DMS79 treated with DMSO at 0.1 percent for 48 hours (cell line): ENCODE data around the gene CCDC51.
"Not testable (repeated sequence)": the region's sequence is repeated elsewhere in the genome, so short reads cannot be mapped to it uniquely, and the experiment has no call there.

ENCODE experiments used
- DNase-seq: peaks from one replicate; lab custom pipeline; 2025; lab: John Stamatoyannopoulos, UW

Gene CCDC51

DNA sequence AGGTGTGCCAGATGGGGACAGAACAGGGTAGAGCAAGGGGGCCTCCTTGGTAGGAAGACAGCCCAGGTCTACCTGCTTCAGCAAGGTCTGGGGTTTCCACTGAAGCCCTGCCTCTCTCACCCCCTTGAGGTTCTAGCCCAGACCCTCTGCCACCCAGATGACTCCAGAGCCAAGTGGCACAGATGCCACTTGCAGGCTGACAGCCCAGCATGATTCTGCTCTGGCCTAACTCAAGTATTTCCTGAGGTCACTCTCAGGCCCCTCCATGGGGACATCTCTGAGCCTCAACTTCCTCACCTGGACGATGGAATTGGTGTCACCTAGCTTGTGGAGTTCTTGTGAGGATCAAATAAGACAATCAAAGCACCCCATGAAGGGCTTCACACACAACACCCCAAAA is 33.9 kb downstream of the CCDC51 start:
- no peak for DNase-seq

DNA sequence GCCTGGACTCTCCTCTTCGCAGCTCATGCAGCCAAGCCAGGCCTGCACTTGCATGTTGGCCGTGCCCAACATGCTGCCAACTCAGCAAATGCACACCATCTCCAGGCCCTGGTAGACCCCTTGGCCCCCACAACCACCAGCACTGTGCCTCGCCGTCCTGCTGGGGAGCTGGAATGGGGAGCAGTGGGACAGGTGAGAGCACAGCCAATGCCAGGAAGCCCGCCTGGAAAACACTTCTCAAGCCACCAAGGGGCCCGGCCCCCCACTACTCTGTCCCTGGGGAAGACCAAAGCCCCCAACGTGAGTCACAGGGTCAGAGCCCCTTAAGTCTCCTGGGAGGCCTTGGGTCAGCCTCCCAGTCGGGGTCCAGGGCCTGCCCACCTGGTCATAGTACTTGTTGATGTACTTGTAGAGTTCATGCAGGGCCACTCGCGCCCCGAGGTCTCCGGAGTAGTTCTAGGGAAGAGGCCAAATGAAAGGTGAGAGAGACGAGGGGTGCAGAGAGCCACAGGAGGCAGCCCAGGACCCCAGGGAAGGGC is 34.5 kb downstream of the CCDC51 start:
- no peak for DNase-seq

DNA sequence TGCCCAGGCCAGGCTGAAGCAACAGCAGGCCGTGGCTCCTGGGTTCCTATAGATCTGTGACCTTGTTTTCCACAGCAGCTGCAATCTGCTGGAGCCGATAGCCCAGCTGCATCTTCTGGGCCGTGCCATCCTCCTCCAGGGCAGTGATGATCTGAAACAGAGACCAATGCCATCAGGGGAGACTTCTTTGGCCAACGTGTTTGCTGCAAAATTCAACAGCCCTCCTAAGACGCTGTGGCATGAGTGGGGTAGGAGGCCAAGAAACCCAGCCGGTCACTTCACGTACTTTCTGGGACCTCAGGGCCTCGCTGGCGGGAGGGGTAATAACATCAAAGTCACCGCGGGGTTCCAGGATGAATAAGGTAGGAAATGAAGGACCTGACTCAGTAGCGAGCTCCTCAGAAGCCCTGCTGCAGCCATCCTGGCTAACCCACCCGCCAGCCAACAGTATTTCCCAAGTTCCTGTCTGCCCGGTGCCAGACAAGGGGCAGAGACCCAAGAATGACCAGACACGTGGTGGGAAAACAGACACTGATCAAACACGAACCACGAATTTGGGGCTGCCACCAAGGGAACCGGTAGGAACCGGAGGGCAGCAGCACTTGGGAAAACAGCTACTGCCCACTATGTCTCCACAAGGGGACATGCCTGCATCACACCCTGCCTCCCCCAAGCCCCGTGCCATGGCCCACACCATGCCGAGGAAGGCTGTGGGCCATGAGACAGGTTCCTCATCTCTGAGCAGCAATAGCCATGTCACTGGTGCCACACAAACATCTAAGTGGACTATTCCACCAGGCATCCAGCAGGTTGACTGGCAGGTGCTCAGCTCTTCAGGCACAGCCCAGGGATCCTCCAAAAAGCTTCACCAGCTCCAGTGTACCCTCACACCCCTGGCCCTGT is 35.2 kb downstream of the CCDC51 start:
- no peak for DNase-seq

GRCh38 chr3:48403533-48404439 is 36.1 kb downstream of the CCDC51 start:
- DNase-seq, result no peak

DNA sequence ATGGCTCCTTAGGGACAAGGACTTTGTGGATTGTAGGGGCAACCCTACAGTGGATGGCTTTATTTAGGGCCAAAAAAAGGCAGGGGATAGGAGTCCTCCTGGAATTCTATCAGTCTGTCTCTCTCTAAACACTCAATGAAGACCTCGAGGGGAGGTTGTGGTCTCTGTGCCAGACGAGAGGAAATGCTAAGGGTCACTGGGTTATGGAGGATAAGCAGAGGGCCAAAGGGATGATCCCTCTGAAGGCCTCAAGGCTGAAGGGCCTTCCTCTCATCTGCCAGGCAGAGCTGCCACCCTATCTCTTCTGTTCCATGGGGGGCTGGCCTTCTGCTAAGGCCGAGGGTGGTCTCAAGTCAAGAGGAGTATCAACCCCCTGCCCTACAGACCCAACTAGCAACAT is 37.0 kb downstream of the CCDC51 start:
- no peak for DNase-seq

- DNase-seq, result no peak
Observed at GRCh38 chr3:48402281-48402732, 37.6 kb downstream of the CCDC51 start.

GRCh38 chr3:48401434-48401901 is 38.5 kb downstream of the CCDC51 start:
- DNase-seq, result not testable (repeated sequence)

DNA sequence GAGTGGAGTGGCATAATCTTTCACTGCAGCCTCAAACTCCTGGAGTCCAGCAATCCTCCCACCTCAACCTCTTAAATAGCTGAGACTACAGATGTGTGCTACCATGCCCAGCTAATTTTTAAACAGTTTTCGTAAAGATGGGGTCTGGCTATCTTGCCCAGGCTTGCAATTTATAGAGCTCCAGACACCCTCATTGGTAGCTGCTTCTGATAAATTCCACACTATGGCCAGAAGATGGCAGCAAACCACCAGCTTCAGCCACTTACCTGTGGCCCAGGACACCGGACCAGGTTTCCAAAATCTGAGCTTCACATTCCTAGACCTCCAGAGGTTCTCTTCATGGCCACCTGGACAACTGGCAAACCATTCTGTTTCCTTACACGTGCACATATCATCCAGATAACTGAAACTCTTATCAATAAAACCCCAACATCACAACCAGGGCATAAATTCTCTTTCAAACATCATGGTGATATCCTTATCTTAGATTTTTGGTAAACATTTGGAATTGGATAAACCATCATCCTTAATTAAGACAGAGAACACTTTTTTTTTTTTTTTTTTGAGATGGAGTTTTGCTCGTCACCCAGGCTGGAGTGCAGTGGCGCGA is 39.0 kb downstream of the CCDC51 start:
- DNase-seq, result peak; percentile 19

GRCh38 chr3:48399387-48400172 is 40.3 kb downstream of the CCDC51 start:
- no peak for DNase-seq

- no peak for DNase-seq
Observed at GRCh38 chr3:48398701-48399386, 41.1 kb downstream of the CCDC51 start.

DNA sequence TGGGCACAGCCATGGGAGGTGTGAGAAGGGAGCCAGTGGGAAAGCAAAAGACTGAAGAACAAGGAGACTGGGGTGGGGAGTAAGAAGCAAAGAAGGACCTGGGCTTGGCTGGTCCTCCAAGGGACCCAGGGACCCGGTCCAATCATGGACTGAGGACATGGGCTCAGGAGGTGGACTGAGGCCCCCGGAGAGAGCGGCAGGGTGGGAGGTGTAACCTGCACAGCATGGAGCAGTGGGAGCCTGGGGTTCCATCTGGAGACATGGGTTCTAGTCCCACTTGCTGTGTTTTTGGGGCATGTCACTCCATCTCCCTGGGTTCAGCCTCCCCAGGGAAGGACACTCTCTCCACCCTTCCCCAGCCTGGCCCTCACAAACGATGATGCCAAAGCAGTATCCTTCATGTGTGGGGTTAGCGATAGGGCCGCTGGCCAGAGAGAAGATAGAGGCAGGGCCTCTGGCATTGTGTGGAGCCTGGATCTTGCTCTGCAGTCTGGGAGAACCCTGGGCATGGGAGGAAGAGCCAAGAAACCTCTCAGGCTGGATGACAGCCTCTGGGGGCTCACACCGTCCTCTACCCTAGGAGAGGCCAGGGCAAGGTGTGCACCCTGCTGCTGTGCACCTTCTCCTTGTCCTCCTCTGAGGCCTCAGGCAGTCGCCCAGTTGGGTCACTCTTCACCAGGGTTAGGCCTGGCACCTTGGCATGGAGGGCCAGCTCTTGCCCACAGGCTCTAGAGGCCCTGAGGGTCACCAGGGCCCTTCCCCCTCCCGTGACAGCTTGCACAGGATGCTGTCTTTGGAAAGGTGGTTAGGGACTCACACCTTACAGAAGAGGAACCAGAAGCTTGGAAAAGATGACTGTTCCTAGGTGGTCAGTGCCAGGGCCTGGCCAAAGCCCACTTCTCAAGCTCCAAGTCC is 41.9 kb downstream of the CCDC51 start:
- no peak for DNase-seq

GRCh38 chr3:48395714-48396113 is 44.2 kb downstream of the CCDC51 start:
- no peak for DNase-seq

GRCh38 chr3:48394391-48394790 is 45.5 kb downstream of the CCDC51 start:
- DNase-seq, result no peak

DNA sequence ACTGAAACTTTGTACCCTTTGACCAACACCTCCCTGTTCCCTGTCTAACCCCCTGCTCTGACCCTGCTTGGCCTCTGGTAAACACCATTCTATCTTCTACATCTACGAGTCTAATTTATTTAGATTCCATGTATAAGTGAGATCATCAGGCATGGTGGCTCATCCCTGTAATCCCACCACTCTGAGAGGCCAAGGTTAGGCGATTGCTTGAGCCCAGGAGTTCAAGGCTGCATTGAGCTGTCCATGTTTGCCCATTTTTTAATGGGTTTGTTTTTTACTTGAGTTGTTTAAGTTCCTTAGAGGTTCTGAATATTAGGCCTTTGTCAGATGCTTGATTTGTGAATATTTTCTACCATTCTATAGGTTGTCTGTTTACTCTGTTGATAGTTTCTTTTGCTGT is 51.0 kb downstream of the CCDC51 start:
- DNase-seq, result no peak

GRCh38 chr3:48387634-48388033 is 52.3 kb downstream of the CCDC51 start:
- DNase-seq, result no peak
